ENCODE results near the gene ARIH2. TPM values are rescaled to one million over a fixed set of nuclear protein-coding genes. Genes with fewer than 3 reads are reported as not detected.

Gene ARIH2
- polyA plus RNA-seq, 1 donor (not counting 4 experiments of a cell fraction or from before 2014, with no cell fraction given), result 66.7 TPM

DNA sequence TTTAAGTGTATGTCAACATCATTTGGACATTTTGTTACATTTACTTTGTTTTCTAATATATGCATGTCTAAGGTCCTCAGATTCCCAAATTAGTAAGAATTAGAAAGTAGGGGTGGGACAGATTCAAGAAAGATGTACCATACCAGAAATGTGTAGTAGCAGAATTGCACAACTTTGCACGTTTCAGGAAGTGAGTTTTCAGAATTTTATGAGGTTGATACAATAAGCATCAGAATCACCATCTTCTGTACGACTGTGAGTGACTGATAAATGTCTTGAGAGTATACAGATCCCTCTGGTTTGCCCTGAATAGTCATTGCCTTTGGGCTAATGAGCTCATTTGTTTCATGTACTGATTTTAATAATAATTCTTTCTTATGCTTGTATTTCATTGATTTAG is 9.3 kb downstream of the ARIH2 start:
- no peak overlapping the region for H2AFZ ChIP-seq (ENCODE audit: control insufficient read depth, low read length)
- peaks cover 23% of the 10 kb centered on the region for H3K4me1 ChIP-seq (ENCODE audit: control insufficient read depth, extremely low read depth, insufficient read depth, low read length)
- H3K9ac ChIP-seq (ENCODE audit: control insufficient read depth, extremely low read depth, insufficient read depth, low read length), result no peak overlapping the region
- H3K9me1 ChIP-seq (ENCODE audit: control insufficient read depth, extremely low read depth, insufficient read depth, low read length), result peaks cover 7% of the 10 kb centered on the region
- H4K20me1 ChIP-seq (ENCODE audit: control insufficient read depth, extremely low read depth, insufficient read depth, low read length), result peaks cover 16% of the 10 kb centered on the region
- dilution Hi-C loops (cut with MboI; ENCODE audit: extremely low pct_ligation_motif_present, low sequenced_read_pairs), result no loop called here
- TF ChIP-seq, protein P1, sequence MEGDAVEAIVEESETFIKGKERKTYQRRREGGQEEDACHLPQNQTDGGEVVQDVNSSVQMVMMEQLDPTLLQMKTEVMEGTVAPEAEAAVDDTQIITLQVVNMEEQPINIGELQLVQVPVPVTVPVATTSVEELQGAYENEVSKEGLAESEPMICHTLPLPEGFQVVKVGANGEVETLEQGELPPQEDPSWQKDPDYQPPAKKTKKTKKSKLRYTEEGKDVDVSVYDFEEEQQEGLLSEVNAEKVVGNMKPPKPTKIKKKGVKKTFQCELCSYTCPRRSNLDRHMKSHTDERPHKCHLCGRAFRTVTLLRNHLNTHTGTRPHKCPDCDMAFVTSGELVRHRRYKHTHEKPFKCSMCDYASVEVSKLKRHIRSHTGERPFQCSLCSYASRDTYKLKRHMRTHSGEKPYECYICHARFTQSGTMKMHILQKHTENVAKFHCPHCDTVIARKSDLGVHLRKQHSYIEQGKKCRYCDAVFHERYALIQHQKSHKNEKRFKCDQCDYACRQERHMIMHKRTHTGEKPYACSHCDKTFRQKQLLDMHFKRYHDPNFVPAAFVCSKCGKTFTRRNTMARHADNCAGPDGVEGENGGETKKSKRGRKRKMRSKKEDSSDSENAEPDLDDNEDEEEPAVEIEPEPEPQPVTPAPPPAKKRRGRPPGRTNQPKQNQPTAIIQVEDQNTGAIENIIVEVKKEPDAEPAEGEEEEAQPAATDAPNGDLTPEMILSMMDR (optimal IDR thresholded peaks at IDR 0.05 in 1 of 3, IDR thresholded peaks at IDR 0.05 in 1 of 3, conservative IDR thresholded peaks at IDR 0.05 in 1 of 3; ENCODE audit: extremely low read depth in 1 of 3, insufficient read depth in 2 of 3, low read length in 3 of 3), result no peak
- TF ChIP-seq EZH2 (IDR thresholded peaks at IDR 0.05; ENCODE audit: low read length), result no peak
- FAIRE-seq (no peak), DNase-seq (ENCODE audit: low read depth, low spot score) (no peak)
- no peak overlapping the region for H3K4me3 ChIP-seq (ENCODE audit: control insufficient read depth in 2 of 3, extremely low read depth in 1 of 3, insufficient read depth in 2 of 3, low read depth in 1 of 3, low read length in 3 of 3)
- H3K9me3 ChIP-seq (ENCODE audit: control insufficient read depth, low read depth, low read length), result no peaks in the 10 kb centered on the region
- H3K4me2 ChIP-seq (ENCODE audit: control insufficient read depth, extremely low read depth, insufficient read depth, low read depth, low read length), result peak overlapping the region; percentile 45
- no peaks in the 10 kb centered on the region for H3K27me3 ChIP-seq (ENCODE audit: control insufficient read depth, extremely low read depth, insufficient read depth, low read length)
- H3K27ac ChIP-seq (ENCODE audit: control insufficient read depth, insufficient read depth, low read length), result peak overlapping the region; percentile 47
- H3K79me2 ChIP-seq (ENCODE audit: control insufficient read depth, insufficient read depth, low read length), result peaks cover 91% of the 10 kb centered on the region
- peaks cover 3 to 36% of the 10 kb centered on the region in 2 experiments for H3K36me3 ChIP-seq (ENCODE audit: control insufficient read depth in 2 of 2, extremely low read depth in 1 of 2, insufficient read depth in 2 of 2, low read length in 2 of 2)

DNA sequence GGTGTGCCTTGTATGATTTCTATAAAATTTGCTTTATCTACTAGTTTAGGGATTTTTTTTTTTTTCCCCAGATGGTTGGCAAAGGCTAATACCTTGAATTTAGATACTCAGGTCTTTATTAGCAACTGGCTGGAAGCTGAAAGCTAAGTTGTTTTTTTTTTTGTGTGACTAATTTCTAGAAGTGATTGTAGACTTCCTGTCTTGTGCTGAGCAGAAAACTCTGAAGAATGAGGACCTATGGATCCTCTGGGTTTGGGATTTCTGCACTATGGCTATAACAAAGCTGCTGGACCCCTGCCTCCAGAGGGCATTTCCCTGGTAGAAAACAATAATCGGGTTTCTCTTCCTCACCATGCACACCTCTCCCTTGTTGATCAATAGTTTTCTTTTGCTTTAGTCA is 10.0 kb downstream of the ARIH2 start:
- Histone ChIP-seq H4K20me1 (ENCODE audit: control insufficient read depth, extremely low read depth, insufficient read depth, low read length) (peaks cover 16% of the 10 kb centered on the region), H3K36me3 (ENCODE audit: control insufficient read depth in 2 of 2, extremely low read depth in 1 of 2, insufficient read depth in 2 of 2, low read length in 2 of 2) (peaks cover 3 to 37% of the 10 kb centered on the region in 2 experiments), H3K27ac (ENCODE audit: control insufficient read depth, insufficient read depth, low read length) (no peak overlapping the region), H2AFZ (ENCODE audit: control insufficient read depth, low read length) (no peak overlapping the region), H3K4me1 (ENCODE audit: control insufficient read depth, extremely low read depth, insufficient read depth, low read length) (peaks cover 23% of the 10 kb centered on the region), H3K9me1 (ENCODE audit: control insufficient read depth, extremely low read depth, insufficient read depth, low read length) (peaks cover 7% of the 10 kb centered on the region), H3K4me2 (ENCODE audit: control insufficient read depth, extremely low read depth, insufficient read depth, low read depth, low read length) (no peak overlapping the region), H3K4me3 (ENCODE audit: control insufficient read depth in 2 of 3, extremely low read depth in 1 of 3, insufficient read depth in 2 of 3, low read depth in 1 of 3, low read length in 3 of 3) (no peak overlapping the region), H3K27me3 (ENCODE audit: control insufficient read depth, extremely low read depth, insufficient read depth, low read length) (no peaks in the 10 kb centered on the region), H3K9me3 (ENCODE audit: control insufficient read depth, low read depth, low read length) (no peaks in the 10 kb centered on the region), H3K79me2 (ENCODE audit: control insufficient read depth, insufficient read depth, low read length) (peaks cover 91% of the 10 kb centered on the region), H3K9ac (ENCODE audit: control insufficient read depth, extremely low read depth, insufficient read depth, low read length) (no peak overlapping the region)
- no peak for TF ChIP-seq EZH2 (IDR thresholded peaks at IDR 0.05; ENCODE audit: low read length)
- TF ChIP-seq, protein P1 (optimal IDR thresholded peaks at IDR 0.05 in 1 of 3, IDR thresholded peaks at IDR 0.05 in 1 of 3, conservative IDR thresholded peaks at IDR 0.05 in 1 of 3; ENCODE audit: extremely low read depth in 1 of 3, insufficient read depth in 2 of 3, low read length in 3 of 3), result no peak
- dilution Hi-C loops (cut with MboI; ENCODE audit: extremely low pct_ligation_motif_present, low sequenced_read_pairs), result no loop called here
- no peak for DNase-seq (ENCODE audit: low read depth, low spot score)
- no peak for FAIRE-seq

Data from keratinocyte (primary cell).